Natural killer cell (primary cell): ENCODE results near the gene TAF3. TPM values are rescaled to one million over a fixed set of nuclear protein-coding genes. Genes with fewer than 3 reads are reported as not detected.

ENCODE experiments used
- ATAC-seq, 3 donors: fragments of 150-1000 bp in 2 of 3; fragments of 200-7000 bp in 1 of 3; cut with Tn5 transposase; 1 replicate in 1 of 3; 2 replicates in 2 of 3; pipeline ENCODE4 v1.10.0; 2021; ENCODE audit warnings: mild to moderate bottlenecking in 2 of 3, moderate library complexity in 2 of 3
- DNase-seq, 2 donors: peaks; one replicate each; pipeline versions ENCODE4 v3.0.0 to v3.0.0-alpha.2; 2013 to 2021; ENCODE audit warnings: mixed read lengths in 1 of 2
- H3K27ac ChIP-seq: one replicate; pipeline ENCODE4 v1.5.1; 2013; ENCODE audit warnings: mild to moderate bottlenecking, low read length
- H3K27me3 ChIP-seq: one replicate; pipeline ENCODE4 v1.6.1; 2013; ENCODE audit warnings: low read length; ENCODE audit not compliant: control insufficient read depth, insufficient read depth
- H3K36me3 ChIP-seq: one replicate; pipeline ENCODE4 v1.6.1; 2013; ENCODE audit warnings: low read length; ENCODE audit not compliant: control insufficient read depth, insufficient read depth
- H3K4me1 ChIP-seq: one replicate; pipeline ENCODE4 v1.6.1; 2013; ENCODE audit warnings: low read length; ENCODE audit not compliant: control insufficient read depth, insufficient read depth
- H3K4me3 ChIP-seq: one replicate; pipeline ENCODE4 v1.5.1; 2013; ENCODE audit warnings: low read length
- H3K9me3 ChIP-seq: one replicate; pipeline ENCODE4 v1.6.1; 2013; ENCODE audit warnings: low read length; ENCODE audit not compliant: control insufficient read depth, insufficient read depth
- H3K27ac Mint-ChIP-seq, 2 donors: one replicate each; pipeline ENCODE4 v1.8.0; 2022; ENCODE audit warnings: mild to moderate bottlenecking in 2 of 2, mixed read lengths in 2 of 2, moderate library complexity in 1 of 2
- H3K27me3 Mint-ChIP-seq, 2 donors: one replicate each; pipeline ENCODE4 v1.8.0; 2022; ENCODE audit warnings: low read depth in 2 of 2, mixed read lengths in 2 of 2
- H3K36me3 Mint-ChIP-seq: one replicate; pipeline ENCODE4 v1.8.0; 2022; ENCODE audit warnings: mixed read lengths
- H3K4me1 Mint-ChIP-seq, 2 donors: one replicate each; pipeline ENCODE4 v1.8.0; 2022; ENCODE audit warnings: mixed read lengths in 2 of 2
- H3K4me3 Mint-ChIP-seq: one replicate; pipeline ENCODE4 v1.8.0; 2022; ENCODE audit warnings: mild to moderate bottlenecking, moderate library complexity, mixed read lengths
- H3K9me3 Mint-ChIP-seq, 2 donors: one replicate each; pipeline ENCODE4 v1.8.0; 2022; ENCODE audit warnings: mixed read lengths in 2 of 2
- CTCF ChIP-seq: fragments of 200-600 bp; IDR thresholded peaks from one replicate; pipeline ENCODE4 v1.8.0; 2022; ENCODE audit warnings: antibody characterized with exemption
- WGBS: methylation state at CpG from one replicate; pipeline ENCODE4 v1.1.7; 2013; ENCODE audit warnings: missing lambda C conversion rate; ENCODE audit not compliant: insufficient coverage; 5-methylcytosine and 5-hydroxymethylcytosine counted together
- intact Hi-C: fragments of 100-400 bp; cut with micrococcal nuclease; formaldehyde crosslinking; loops from one replicate; pipeline ENCODE4 v1.14.2; 2022
- total RNA-seq, 4 donors: library from RNA; stranded (reverse); fragments of 120-200 nt in 1 of 4; gene quantifications; one replicate each; pipeline versions ENCODE4 v1.2.3 to v1.2.4, GENCODE V29; 2013 to 2022

Gene TAF3
- total RNA-seq, 3 donors from 2014 or later (not counting 1 experiment from before 2014, with no cell fraction given), result 14.5 to 17.0 (median 15.6) TPM

- peaks cover 19% of the 10 kb centered on the region for H3K4me1 ChIP-seq
- no peaks in the 10 kb centered on the region for H3K27me3 ChIP-seq
- peak overlapping the region; percentile 63 for H3K27ac ChIP-seq
- peaks cover 9% of the 10 kb centered on the region for H3K36me3 ChIP-seq
- Mint-ChIP-seq H3K36me3 (no peaks in the 10 kb centered on the region), H3K9me3 (no peaks in the 10 kb centered on the region), H3K4me3 (no peak overlapping the region), H3K4me1 (peaks cover 44 to 48% of the 10 kb centered on the region in 2 donors), H3K27ac (no peak overlapping the region), H3K27me3 (no peaks in the 10 kb centered on the region)
- H3K9me3 ChIP-seq, result no peaks in the 10 kb centered on the region
- 4% methylated on average over 24 of the region's 25 CpGs for WGBS
- H3K4me3 ChIP-seq, result peak overlapping the region; percentile 87
- TF ChIP-seq CTCF, result no peak
- intact Hi-C loops, result loop anchor here (1.0 kb wide), 1 partner anchor 30 kb away; the partner anchor contains the start of gene TAF3
- DNase-seq (no peak), ATAC-seq (no peak)
Observed at GRCh38 chr10:7788639-7789286, 29.5 kb upstream of the TAF3 start.

- Mint-ChIP-seq H3K27ac (no peak overlapping the region), H3K27me3 (no peaks in the 10 kb centered on the region), H3K4me3 (no peak overlapping the region), H3K9me3 (no peaks in the 10 kb centered on the region), H3K4me1 (peaks cover 50 to 51% of the 10 kb centered on the region in 2 donors), H3K36me3 (no peaks in the 10 kb centered on the region)
- intact Hi-C loops, result no loop called here
- Histone ChIP-seq H3K4me1 (peaks cover 19% of the 10 kb centered on the region), H3K9me3 (no peaks in the 10 kb centered on the region), H3K36me3 (peaks cover 9% of the 10 kb centered on the region), H3K27me3 (no peaks in the 10 kb centered on the region), H3K27ac (no peak overlapping the region), H3K4me3 (no peak overlapping the region)
- ATAC-seq (no peak), DNase-seq (peak in 1 of 2 donors; percentile 9)
- 60% methylated on average over 3 of the region's 3 CpGs for WGBS
- TF ChIP-seq CTCF, result no peak
Observed at GRCh38 chr10:7789390-7789789, 28.9 kb upstream of the TAF3 start.

GRCh38 chr10:7792541-7792940 is 25.8 kb upstream of the TAF3 start:
- Histone ChIP-seq H3K4me3 (no peak overlapping the region), H3K27me3 (no peaks in the 10 kb centered on the region), H3K27ac (no peak overlapping the region), H3K36me3 (peaks cover 21% of the 10 kb centered on the region), H3K4me1 (peaks cover 11% of the 10 kb centered on the region), H3K9me3 (no peaks in the 10 kb centered on the region)
- H3K9me3 Mint-ChIP-seq, result no peaks in the 10 kb centered on the region
- no peak for ATAC-seq
- no peak for DNase-seq
- no peaks in the 10 kb centered on the region for H3K27me3 Mint-ChIP-seq
- H3K4me3 Mint-ChIP-seq, result no peak overlapping the region
- intact Hi-C loops, result no loop called here
- peaks cover 69 to 82% of the 10 kb centered on the region in 2 donors for H3K4me1 Mint-ChIP-seq
- WGBS, result 96% methylated on average over 1 of the region's 1 CpG
- no peak for TF ChIP-seq CTCF
- peaks cover 9% of the 10 kb centered on the region for H3K36me3 Mint-ChIP-seq
- H3K27ac Mint-ChIP-seq, result peak overlapping the region in 1 of 2 donors; percentile 20
